Breast epithelium (tissue), 4 donors: Measurements from ENCODE around the gene CFAP57. TPM values are rescaled to one million over a fixed set of nuclear protein-coding genes. Genes with fewer than 3 reads are reported as not detected.

Experiments
- DNase-seq, 2 donors: peaks; one replicate each; pipeline ENCODE4 v3.0.0-alpha.2; 2019; ENCODE audit warnings: low spot score in 2 of 2
- H3K27ac ChIP-seq, 2 donors: fragments of 200-600 bp; sonication (generic) in 1 of 2; one replicate each; pipeline ENCODE4 v1.5.1; 2016 to 2019; ENCODE audit warnings: mild to moderate bottlenecking in 1 of 2
- H3K27me3 ChIP-seq, 2 donors: fragments of 200-600 bp; sonication (generic) in 1 of 2; one replicate each; pipeline versions ENCODE4 v1.5.1 to v1.6.0; 2017 to 2019; ENCODE audit warnings: control low read depth in 1 of 2, mild to moderate bottlenecking in 1 of 2
- H3K36me3 ChIP-seq: fragments of 200-600 bp; one replicate; pipeline ENCODE4 v1.5.1; 2019
- H3K4me1 ChIP-seq, 2 donors: fragments of 200-600 bp; sonication (generic); one replicate each; pipeline ENCODE4 v1.5.1; 2016 to 2019; ENCODE audit warnings: control low read depth in 1 of 2
- H3K4me3 ChIP-seq, 3 donors: fragments of 200-600 bp; sonication (generic); 1 replicate in 2 of 3; 2 replicates in 1 of 3; pipeline ENCODE4 v1.5.1; 2016 to 2019; ENCODE audit warnings: mild to moderate bottlenecking in 3 of 3, moderate library complexity in 2 of 3
- H3K9me3 ChIP-seq, 2 donors: fragments of 200-600 bp; sonication (generic) in 1 of 2; one replicate each; pipeline ENCODE4 v1.5.1; 2016 to 2019; ENCODE audit warnings: control low read depth in 1 of 2
- POLR2A ChIP-seq: fragments of 450-650 bp; IDR thresholded peaks from one replicate; pipeline ENCODE4 v1.6.1; 2016; ENCODE audit warnings: antibody characterized with exemption, mild to moderate bottlenecking, moderate library complexity
- POLR2AphosphoS5 ChIP-seq, 3 donors: sonication (generic); formaldehyde crosslinking; IDR thresholded peaks; one replicate each; pipeline ENCODE4 v1.6.1; 2017; ENCODE audit warnings: antibody characterized with exemption in 3 of 3
- intact Hi-C: fragments of 100-400 bp; cut with DNase I; formaldehyde crosslinking; loops from one replicate; pipeline ENCODE4 v1.15.1; 2023; ENCODE audit warnings: low total_unique reads
- total RNA-seq, 3 donors: library from RNA; depleted of rRNA; stranded (reverse); fragments of >200 nt; gene quantifications; one replicate each; pipeline ENCODE4 v1.1.0, GENCODE V29; 2016
- TF ChIP-seq, protein P1 (sequence below), 3 donors: fragments of 450-650 bp; IDR thresholded peaks; one replicate each; pipeline ENCODE4 v1.5.1; 2016 to 2017; ENCODE audit warnings: antibody characterized with exemption in 3 of 3, mild to moderate bottlenecking in 3 of 3, moderate library complexity in 3 of 3

The CFAP57 gene
- total RNA-seq, 3 donors from 2014 or later = 0.16 to 0.88 (median 0.66) TPM

DNA sequence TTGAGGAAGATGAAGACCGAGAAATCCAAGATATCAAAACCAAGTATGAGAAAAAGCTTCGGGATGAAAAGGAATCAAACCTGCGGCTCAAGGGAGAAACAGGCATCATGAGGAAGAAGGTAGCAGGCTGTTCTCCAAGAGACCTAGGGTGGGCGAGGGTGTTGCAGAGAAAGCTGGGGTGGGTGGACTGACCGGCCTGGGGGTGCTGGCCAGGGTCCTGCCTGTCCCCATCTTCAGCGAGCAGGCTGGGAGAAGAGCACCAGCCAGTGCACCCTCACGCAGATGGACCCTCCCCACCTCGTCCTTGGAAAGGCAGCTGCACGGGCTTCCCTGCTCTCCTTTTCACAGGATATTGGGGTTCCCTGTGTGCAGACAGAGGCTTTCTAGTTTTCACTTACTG, 50.7 kb downstream of the CFAP57 start:
- H3K36me3 ChIP-seq = no peaks in the 10 kb centered on the region
- TF ChIP-seq, protein P1, sequence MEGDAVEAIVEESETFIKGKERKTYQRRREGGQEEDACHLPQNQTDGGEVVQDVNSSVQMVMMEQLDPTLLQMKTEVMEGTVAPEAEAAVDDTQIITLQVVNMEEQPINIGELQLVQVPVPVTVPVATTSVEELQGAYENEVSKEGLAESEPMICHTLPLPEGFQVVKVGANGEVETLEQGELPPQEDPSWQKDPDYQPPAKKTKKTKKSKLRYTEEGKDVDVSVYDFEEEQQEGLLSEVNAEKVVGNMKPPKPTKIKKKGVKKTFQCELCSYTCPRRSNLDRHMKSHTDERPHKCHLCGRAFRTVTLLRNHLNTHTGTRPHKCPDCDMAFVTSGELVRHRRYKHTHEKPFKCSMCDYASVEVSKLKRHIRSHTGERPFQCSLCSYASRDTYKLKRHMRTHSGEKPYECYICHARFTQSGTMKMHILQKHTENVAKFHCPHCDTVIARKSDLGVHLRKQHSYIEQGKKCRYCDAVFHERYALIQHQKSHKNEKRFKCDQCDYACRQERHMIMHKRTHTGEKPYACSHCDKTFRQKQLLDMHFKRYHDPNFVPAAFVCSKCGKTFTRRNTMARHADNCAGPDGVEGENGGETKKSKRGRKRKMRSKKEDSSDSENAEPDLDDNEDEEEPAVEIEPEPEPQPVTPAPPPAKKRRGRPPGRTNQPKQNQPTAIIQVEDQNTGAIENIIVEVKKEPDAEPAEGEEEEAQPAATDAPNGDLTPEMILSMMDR (IDR thresholded peaks at IDR 0.05) = no peak
- TF ChIP-seq POLR2AphosphoS5 (IDR thresholded peaks at IDR 0.05) (no peak), POLR2A (no peak)
- H3K4me3 ChIP-seq = no peak overlapping the region
- no peak for DNase-seq
- intact Hi-C loops = no loop called here
- no peaks in the 10 kb centered on the region for H3K4me1 ChIP-seq
- no peaks in the 10 kb centered on the region for H3K9me3 ChIP-seq
- no peak overlapping the region for H3K27ac ChIP-seq
- H3K27me3 ChIP-seq = no peaks in the 10 kb centered on the region

DNA sequence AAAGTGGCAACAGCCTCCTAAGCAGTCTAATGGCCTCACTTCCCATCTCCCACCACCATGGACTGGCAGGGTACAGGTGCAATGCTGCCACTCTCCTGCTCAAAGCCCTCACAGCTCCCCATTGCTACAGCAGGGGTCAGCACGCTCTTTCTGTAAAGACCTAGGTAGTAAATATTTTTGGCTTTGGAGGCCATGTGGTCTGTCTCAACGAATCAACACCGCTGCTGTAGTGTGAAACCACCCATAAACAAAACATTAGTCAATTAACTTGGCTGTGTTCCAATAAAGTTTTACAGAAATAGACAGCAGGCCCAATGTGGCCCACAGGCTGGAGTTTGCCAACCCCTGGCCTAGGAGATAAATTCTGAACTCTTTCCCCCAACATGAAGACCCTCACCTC, 53.0 kb downstream of the CFAP57 start:
- no peak for TF ChIP-seq POLR2A
- no peak for TF ChIP-seq POLR2AphosphoS5 (IDR thresholded peaks at IDR 0.05)
- TF ChIP-seq, protein P1 (IDR thresholded peaks at IDR 0.05) = no peak
- no peak for DNase-seq
- H3K9me3 ChIP-seq = no peaks in the 10 kb centered on the region
- H3K36me3 ChIP-seq = no peaks in the 10 kb centered on the region
- no peak overlapping the region for H3K4me3 ChIP-seq
- H3K27me3 ChIP-seq = no peaks in the 10 kb centered on the region
- no peaks in the 10 kb centered on the region for H3K4me1 ChIP-seq
- H3K27ac ChIP-seq = no peak overlapping the region
- intact Hi-C loops = no loop called here

DNA sequence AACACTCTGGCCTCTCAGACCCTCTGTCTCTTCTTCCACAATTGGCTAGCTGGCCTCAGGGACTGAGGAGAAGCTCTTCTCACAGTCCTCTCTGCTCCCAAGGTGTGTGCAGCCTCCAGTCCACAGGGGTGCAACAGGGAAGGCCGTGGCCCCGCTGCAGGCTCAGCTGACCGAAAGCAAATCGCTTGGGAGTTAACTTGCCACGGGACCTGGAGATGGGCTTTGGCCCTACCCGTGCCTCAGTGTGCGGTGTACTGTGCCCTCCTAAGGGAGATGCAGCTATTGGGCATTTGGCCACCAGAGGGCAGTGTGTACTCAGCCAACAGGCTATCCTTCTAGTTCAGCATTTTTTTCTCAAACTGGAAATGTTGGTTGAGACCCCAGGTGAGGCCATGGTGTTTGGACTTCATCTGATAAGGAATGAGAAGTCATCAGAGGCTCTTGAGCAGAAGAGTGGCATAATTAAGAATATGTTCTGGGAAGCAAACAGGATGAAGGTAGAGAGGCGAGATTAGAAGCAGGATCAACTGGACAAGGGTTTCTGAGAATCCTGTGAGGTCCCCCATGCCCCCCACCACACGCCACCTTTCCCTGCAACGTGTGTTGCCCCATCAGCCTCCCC, 55.1 kb downstream of the CFAP57 start:
- no peaks in the 10 kb centered on the region for H3K9me3 ChIP-seq
- peak; percentile 68 to 85 for DNase-seq
- no peak overlapping the region for H3K4me3 ChIP-seq
- TF ChIP-seq, protein P1 (IDR thresholded peaks at IDR 0.05) = peak; percentile 87 to 92 (median 91)
- TF ChIP-seq POLR2A = no peak
- TF ChIP-seq POLR2AphosphoS5 (IDR thresholded peaks at IDR 0.05) = peak in 1 of 3 donors; percentile 28
- H3K36me3 ChIP-seq = no peaks in the 10 kb centered on the region
- intact Hi-C loops = no loop called here
- no peak overlapping the region for H3K27ac ChIP-seq
- H3K27me3 ChIP-seq = no peaks in the 10 kb centered on the region
- H3K4me1 ChIP-seq = no peaks in the 10 kb centered on the region

- Histone ChIP-seq H3K4me3 (no peak overlapping the region), H3K36me3 (no peaks in the 10 kb centered on the region), H3K9me3 (no peaks in the 10 kb centered on the region), H3K27ac (peak overlapping the region; percentile 45 to 77), H3K27me3 (no peaks in the 10 kb centered on the region), H3K4me1 (no peaks in the 10 kb centered on the region)
- intact Hi-C loops = no loop called here
- DNase-seq = no peak
- TF ChIP-seq, protein P1 (IDR thresholded peaks at IDR 0.05) = no peak
- TF ChIP-seq POLR2A (no peak), POLR2AphosphoS5 (IDR thresholded peaks at IDR 0.05) (no peak)
Measured at GRCh38 chr1:43229826-43230780, 58.0 kb downstream of the CFAP57 start.

DNA sequence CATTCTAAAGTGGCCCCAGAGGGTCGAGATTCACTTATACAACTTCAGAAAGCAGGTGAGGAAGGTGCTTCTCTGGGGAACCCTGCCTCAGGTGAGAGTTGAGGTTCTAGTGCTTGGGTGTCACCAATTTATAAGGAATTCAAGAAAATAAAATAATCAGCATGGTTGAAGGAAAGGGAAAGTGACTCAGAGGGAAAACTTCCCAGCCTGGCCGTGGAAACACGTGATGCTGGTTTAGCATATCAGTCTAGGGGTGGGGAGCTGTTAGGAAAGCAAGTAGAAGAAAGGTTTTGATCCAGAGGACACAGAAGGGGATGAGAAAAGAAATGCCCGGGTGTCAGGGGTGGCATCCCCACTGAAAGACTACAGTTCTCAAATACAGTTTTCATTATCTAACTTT, 59.9 kb downstream of the CFAP57 start:
- Histone ChIP-seq H3K4me1 (no peaks in the 10 kb centered on the region), H3K4me3 (no peak overlapping the region), H3K27me3 (no peaks in the 10 kb centered on the region), H3K9me3 (no peaks in the 10 kb centered on the region), H3K27ac (peak overlapping the region in 1 of 2 donors; percentile 44), H3K36me3 (no peaks in the 10 kb centered on the region)
- TF ChIP-seq POLR2A = no peak
- TF ChIP-seq, protein P1 (IDR thresholded peaks at IDR 0.05) = no peak
- TF ChIP-seq POLR2AphosphoS5 (IDR thresholded peaks at IDR 0.05) = no peak
- intact Hi-C loops = no loop called here
- no peak for DNase-seq
